SK-N-SH treated with all-trans-retinoic acid at 6 μM for 48 hours (cell line): Measurements from ENCODE around the gene SEZ6L.

Experiments
- ATAC-seq: fragments of 200-7000 bp; cut with Tn5 transposase; 3 replicates; pipeline ENCODE4 v1.9.1; 2020; ENCODE audit warnings: mild to moderate bottlenecking, moderate library complexity
- ARNTL ChIP-seq: fragments of 450-650 bp; formaldehyde crosslinking; IDR thresholded peaks from 2 replicates; pipeline ENCODE4 v1.5.0; 2020; ENCODE audit warnings: low read depth, mild to moderate bottlenecking, moderate library complexity, borderline replicate concordance
- CSRNP3 ChIP-seq: fragments of 250-450 bp; sonication (Bioruptor Pico); IDR thresholded peaks from 2 replicates; pipeline ENCODE4 v1.5.1; 2021; ENCODE audit warnings: mild to moderate bottlenecking, moderate library complexity
- ESRRG ChIP-seq: fragments of 250-450 bp; sonication (Bioruptor Pico); IDR thresholded peaks from 2 replicates; pipeline ENCODE4 v1.6.1; 2021; ENCODE audit warnings: mild to moderate bottlenecking
- GLIS3 ChIP-seq: fragments of 250-450 bp; sonication (Bioruptor Pico); IDR thresholded peaks from 2 replicates; pipeline ENCODE4 v1.5.0; 2020; ENCODE audit warnings: mild to moderate bottlenecking, moderate library complexity
- ISL1 ChIP-seq: fragments of 250-450 bp; sonication (Bioruptor Pico); IDR thresholded peaks from 2 replicates; pipeline ENCODE4 v2.1.2; 2022; ENCODE audit warnings: mild to moderate bottlenecking, moderate library complexity
- OSR1 ChIP-seq: fragments of 250-450 bp; sonication (Bioruptor Pico); IDR thresholded peaks from 2 replicates; pipeline ENCODE4 v1.8.0; 2022; ENCODE audit warnings: moderate library complexity, mild to moderate bottlenecking, inconsistent platforms
- PPARA ChIP-seq: fragments of 250-450 bp; sonication (Bioruptor Pico); IDR thresholded peaks from 2 replicates; pipeline ENCODE4 v1.5.0; 2020; ENCODE audit warnings: mild to moderate bottlenecking, borderline replicate concordance
- RARB ChIP-seq: fragments of 250-450 bp; sonication (Bioruptor Pico); IDR thresholded peaks from 2 replicates; pipeline ENCODE4 v1.8.0; 2021; ENCODE audit warnings: mild to moderate bottlenecking, moderate library complexity
- SNAI2 ChIP-seq: fragments of 250-450 bp; sonication (Bioruptor Pico); IDR thresholded peaks from 2 replicates; pipeline ENCODE4 v1.5.0; 2020; ENCODE audit warnings: mild to moderate bottlenecking, moderate library complexity
- TCF4 ChIP-seq: fragments of 250-450 bp; sonication (Bioruptor Pico); IDR thresholded peaks from 2 replicates; pipeline ENCODE4 v1.8.0; 2021; ENCODE audit warnings: mild to moderate bottlenecking, moderate library complexity, borderline replicate concordance
- TOX ChIP-seq: fragments of 250-450 bp; sonication (Bioruptor Pico); IDR thresholded peaks from 2 replicates; pipeline ENCODE4 v1.8.0; 2021; ENCODE audit warnings: mild to moderate bottlenecking, moderate library complexity, borderline replicate concordance
- ZFP3 ChIP-seq: fragments of 250-450 bp; sonication (Bioruptor Pico); IDR thresholded peaks from 2 replicates; pipeline ENCODE4 v1.5.0; 2020; ENCODE audit warnings: mild to moderate bottlenecking, moderate library complexity
- ZNF8 ChIP-seq: fragments of 450-650 bp; formaldehyde crosslinking; IDR thresholded peaks from 2 replicates; pipeline ENCODE4 v1.5.0; 2020; ENCODE audit warnings: mild to moderate bottlenecking, moderate library complexity
- TF ChIP-seq, protein P1 (sequence below): fragments of 250-450 bp; sonication (Bioruptor Pico); IDR thresholded peaks from 2 replicates; pipeline ENCODE4 v1.8.0; 2020; ENCODE audit warnings: mild to moderate bottlenecking, moderate library complexity, borderline replicate concordance
- TF ChIP-seq, protein P2 (sequence below): fragments of 250-450 bp; sonication (Bioruptor Pico); IDR thresholded peaks from 2 replicates; pipeline ENCODE4 v1.8.0; 2021; ENCODE audit warnings: low read depth, mild to moderate bottlenecking, moderate library complexity, borderline replicate concordance
- TF ChIP-seq, protein P3 (sequence below): fragments of 250-450 bp; sonication (Bioruptor Pico); IDR thresholded peaks from 2 replicates; pipeline ENCODE4 v1.5.0; 2020; ENCODE audit warnings: mild to moderate bottlenecking, moderate library complexity
- TF ChIP-seq, protein P4 (sequence below): fragments of 250-450 bp; sonication (Bioruptor Pico); IDR thresholded peaks from 2 replicates; pipeline ENCODE4 v1.5.1; 2020; ENCODE audit warnings: low read depth, mild to moderate bottlenecking, moderate library complexity

SEZ6L gene

GRCh38 chr22:26238596-26238995, 69.3 kb downstream of the SEZ6L start:
- TF ChIP-seq ESRRG (CRISPR knock-in tag) (no peak), RARB (CRISPR knock-in tag) (no peak), ZNF8 (CRISPR knock-in tag) (no peak), ISL1 (CRISPR knock-in tag) (no peak), CSRNP3 (CRISPR knock-in tag) (no peak), ZFP3 (no peak), ARNTL (no peak)
- TF ChIP-seq, protein P1, sequence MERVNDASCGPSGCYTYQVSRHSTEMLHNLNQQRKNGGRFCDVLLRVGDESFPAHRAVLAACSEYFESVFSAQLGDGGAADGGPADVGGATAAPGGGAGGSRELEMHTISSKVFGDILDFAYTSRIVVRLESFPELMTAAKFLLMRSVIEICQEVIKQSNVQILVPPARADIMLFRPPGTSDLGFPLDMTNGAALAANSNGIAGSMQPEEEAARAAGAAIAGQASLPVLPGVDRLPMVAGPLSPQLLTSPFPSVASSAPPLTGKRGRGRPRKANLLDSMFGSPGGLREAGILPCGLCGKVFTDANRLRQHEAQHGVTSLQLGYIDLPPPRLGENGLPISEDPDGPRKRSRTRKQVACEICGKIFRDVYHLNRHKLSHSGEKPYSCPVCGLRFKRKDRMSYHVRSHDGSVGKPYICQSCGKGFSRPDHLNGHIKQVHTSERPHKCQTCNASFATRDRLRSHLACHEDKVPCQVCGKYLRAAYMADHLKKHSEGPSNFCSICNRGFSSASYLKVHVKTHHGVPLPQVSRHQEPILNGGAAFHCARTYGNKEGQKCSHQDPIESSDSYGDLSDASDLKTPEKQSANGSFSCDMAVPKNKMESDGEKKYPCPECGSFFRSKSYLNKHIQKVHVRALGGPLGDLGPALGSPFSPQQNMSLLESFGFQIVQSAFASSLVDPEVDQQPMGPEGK (CRISPR knock-in tag), result no peak
- TF ChIP-seq, protein P2, sequence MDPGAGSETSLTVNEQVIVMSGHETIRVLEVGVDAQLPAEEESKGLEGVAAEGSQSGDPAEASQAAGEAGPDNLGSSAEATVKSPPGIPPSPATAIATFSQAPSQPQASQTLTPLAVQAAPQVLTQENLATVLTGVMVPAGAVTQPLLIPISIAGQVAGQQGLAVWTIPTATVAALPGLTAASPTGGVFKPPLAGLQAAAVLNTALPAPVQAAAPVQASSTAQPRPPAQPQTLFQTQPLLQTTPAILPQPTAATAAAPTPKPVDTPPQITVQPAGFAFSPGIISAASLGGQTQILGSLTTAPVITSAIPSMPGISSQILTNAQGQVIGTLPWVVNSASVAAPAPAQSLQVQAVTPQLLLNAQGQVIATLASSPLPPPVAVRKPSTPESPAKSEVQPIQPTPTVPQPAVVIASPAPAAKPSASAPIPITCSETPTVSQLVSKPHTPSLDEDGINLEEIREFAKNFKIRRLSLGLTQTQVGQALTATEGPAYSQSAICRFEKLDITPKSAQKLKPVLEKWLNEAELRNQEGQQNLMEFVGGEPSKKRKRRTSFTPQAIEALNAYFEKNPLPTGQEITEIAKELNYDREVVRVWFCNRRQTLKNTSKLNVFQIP (CRISPR knock-in tag), result no peak
- TF ChIP-seq, protein P3, sequence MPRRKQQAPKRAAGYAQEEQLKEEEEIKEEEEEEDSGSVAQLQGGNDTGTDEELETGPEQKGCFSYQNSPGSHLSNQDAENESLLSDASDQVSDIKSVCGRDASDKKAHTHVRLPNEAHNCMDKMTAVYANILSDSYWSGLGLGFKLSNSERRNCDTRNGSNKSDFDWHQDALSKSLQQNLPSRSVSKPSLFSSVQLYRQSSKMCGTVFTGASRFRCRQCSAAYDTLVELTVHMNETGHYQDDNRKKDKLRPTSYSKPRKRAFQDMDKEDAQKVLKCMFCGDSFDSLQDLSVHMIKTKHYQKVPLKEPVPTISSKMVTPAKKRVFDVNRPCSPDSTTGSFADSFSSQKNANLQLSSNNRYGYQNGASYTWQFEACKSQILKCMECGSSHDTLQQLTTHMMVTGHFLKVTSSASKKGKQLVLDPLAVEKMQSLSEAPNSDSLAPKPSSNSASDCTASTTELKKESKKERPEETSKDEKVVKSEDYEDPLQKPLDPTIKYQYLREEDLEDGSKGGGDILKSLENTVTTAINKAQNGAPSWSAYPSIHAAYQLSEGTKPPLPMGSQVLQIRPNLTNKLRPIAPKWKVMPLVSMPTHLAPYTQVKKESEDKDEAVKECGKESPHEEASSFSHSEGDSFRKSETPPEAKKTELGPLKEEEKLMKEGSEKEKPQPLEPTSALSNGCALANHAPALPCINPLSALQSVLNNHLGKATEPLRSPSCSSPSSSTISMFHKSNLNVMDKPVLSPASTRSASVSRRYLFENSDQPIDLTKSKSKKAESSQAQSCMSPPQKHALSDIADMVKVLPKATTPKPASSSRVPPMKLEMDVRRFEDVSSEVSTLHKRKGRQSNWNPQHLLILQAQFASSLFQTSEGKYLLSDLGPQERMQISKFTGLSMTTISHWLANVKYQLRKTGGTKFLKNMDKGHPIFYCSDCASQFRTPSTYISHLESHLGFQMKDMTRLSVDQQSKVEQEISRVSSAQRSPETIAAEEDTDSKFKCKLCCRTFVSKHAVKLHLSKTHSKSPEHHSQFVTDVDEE (CRISPR knock-in tag), result no peak
- ATAC-seq, result no peak

- no peak for ATAC-seq
- no peak for TF ChIP-seq CSRNP3 (CRISPR knock-in tag)
- TF ChIP-seq SNAI2 (CRISPR knock-in tag), result no peak
- no peak for TF ChIP-seq ESRRG (CRISPR knock-in tag)
- TF ChIP-seq ISL1 (CRISPR knock-in tag), result no peak
- TF ChIP-seq ZFP3, result no peak
- no peak for TF ChIP-seq TCF4 (CRISPR knock-in tag)
- TF ChIP-seq, protein P3 (CRISPR knock-in tag), result no peak
- TF ChIP-seq GLIS3 (CRISPR knock-in tag), result no peak
- TF ChIP-seq OSR1 (CRISPR knock-in tag), result no peak
- no peak for TF ChIP-seq PPARA (CRISPR knock-in tag)
Measured at GRCh38 chr22:26239581-26239980, 70.3 kb downstream of the SEZ6L start.

DNA sequence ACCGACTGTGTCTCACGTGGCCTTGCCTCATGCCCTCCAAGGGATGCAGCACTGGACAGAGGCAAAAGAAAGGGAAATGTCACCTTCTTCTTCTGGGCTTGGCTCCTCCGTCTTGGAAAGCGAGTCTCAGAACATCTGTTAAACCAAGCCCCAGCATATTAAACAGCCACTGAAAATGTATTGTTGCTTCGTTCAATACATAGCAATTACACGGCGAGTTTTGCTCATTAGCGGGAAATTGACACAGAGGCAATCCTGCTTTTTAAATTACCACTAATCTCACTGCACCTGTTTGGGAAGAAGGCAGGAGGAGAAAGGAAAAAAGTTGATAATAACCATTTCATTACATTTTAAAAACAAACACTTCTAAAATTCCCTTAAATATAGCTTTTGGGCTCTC, 72.1 kb downstream of the SEZ6L start:
- TF ChIP-seq CSRNP3 (CRISPR knock-in tag), result no peak
- TF ChIP-seq ZFP3, result no peak
- TF ChIP-seq RARB (CRISPR knock-in tag), result no peak
- TF ChIP-seq, protein P4, sequence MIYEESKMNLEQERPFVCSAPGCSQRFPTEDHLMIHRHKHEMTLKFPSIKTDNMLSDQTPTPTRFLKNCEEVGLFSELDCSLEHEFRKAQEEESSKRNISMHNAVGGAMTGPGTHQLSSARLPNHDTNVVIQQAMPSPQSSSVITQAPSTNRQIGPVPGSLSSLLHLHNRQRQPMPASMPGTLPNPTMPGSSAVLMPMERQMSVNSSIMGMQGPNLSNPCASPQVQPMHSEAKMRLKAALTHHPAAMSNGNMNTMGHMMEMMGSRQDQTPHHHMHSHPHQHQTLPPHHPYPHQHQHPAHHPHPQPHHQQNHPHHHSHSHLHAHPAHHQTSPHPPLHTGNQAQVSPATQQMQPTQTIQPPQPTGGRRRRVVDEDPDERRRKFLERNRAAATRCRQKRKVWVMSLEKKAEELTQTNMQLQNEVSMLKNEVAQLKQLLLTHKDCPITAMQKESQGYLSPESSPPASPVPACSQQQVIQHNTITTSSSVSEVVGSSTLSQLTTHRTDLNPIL (CRISPR knock-in tag), result no peak
- TF ChIP-seq TCF4 (CRISPR knock-in tag), result no peak
- no peak for TF ChIP-seq ISL1 (CRISPR knock-in tag)
- no peak for TF ChIP-seq TOX (CRISPR knock-in tag)
- TF ChIP-seq, protein P2 (CRISPR knock-in tag), result no peak
- no peak for ATAC-seq
